GM23338 (cell line): ENCODE data around the gene ZFP90. TPM values are rescaled to one million over a fixed set of nuclear protein-coding genes. Genes with fewer than 3 reads are reported as not detected.

Experiments used
- ATAC-seq: fragments of 200-7000 bp; cut with Tn5 transposase; 3 replicates; pipeline ENCODE4 v1.9.1; 2020
- DNase-seq: peaks from one replicate; pipeline ENCODE4 v3.0.0-alpha.2; 2015; ENCODE audit warnings: low spot score
- H2AFZ ChIP-seq: fragments of 200-600 bp; sonication (generic); 2 replicates; pipeline ENCODE4 v1.8.0; 2016; ENCODE audit warnings: antibody characterized with exemption, mild to moderate bottlenecking, moderate library complexity
- H3F3A ChIP-seq: fragments of 200-600 bp; sonication (generic); replicated peaks from 2 replicates; pipeline ENCODE4 v1.8.0; 2017; ENCODE audit warnings: antibody characterized with exemption, mixed run types, low read depth
- H3K27ac ChIP-seq: fragments of 200-600 bp; sonication (generic); 2 replicates; pipeline ENCODE4 v1.6.1; 2016; ENCODE audit warnings: low read depth
- H3K27me3 ChIP-seq: fragments of 200-600 bp; sonication (generic); 2 replicates; pipeline ENCODE4 v1.8.0; 2016; ENCODE audit warnings: mild to moderate bottlenecking, mixed run types, moderate library complexity; ENCODE audit not compliant: insufficient read depth
- H3K36me3 ChIP-seq: fragments of 200-600 bp; sonication (generic); 2 replicates; pipeline ENCODE4 v1.8.0; 2016; ENCODE audit warnings: mild to moderate bottlenecking; ENCODE audit not compliant: insufficient read depth
- H3K4me1 ChIP-seq: fragments of 200-600 bp; sonication (generic); 2 replicates; pipeline ENCODE4 v1.8.0; 2016; ENCODE audit warnings: mild to moderate bottlenecking, moderate library complexity; ENCODE audit not compliant: insufficient read depth
- H3K4me2 ChIP-seq: fragments of 200-600 bp; sonication (generic); 2 replicates; pipeline ENCODE4 v1.7.1; 2017; ENCODE audit warnings: mixed run types
- H3K4me3 ChIP-seq: fragments of 200-600 bp; sonication (generic); 2 replicates; pipeline ENCODE4 v1.6.1; 2016; ENCODE audit warnings: mixed run types
- H3K79me2 ChIP-seq: fragments of 200-600 bp; sonication (generic); replicated peaks from 2 replicates; pipeline ENCODE4 v1.8.0; 2017; ENCODE audit warnings: mild to moderate bottlenecking; ENCODE audit not compliant: insufficient read depth
- H3K9me2 ChIP-seq: fragments of 200-600 bp; sonication (generic); 2 replicates; pipeline ENCODE4 v1.8.0; 2017; ENCODE audit not compliant: insufficient read depth
- H4K20me1 ChIP-seq: fragments of 200-600 bp; sonication (generic); replicated peaks from 2 replicates; pipeline ENCODE4 v1.8.0; 2017; ENCODE audit warnings: mild to moderate bottlenecking; ENCODE audit not compliant: insufficient read depth
- H3K27ac Mint-ChIP-seq: 2 replicates; pipeline ENCODE4 v1.8.0; 2020; ENCODE audit warnings: inconsistent platforms, mild to moderate bottlenecking, moderate library complexity, mixed read lengths
- H3K27me3 Mint-ChIP-seq: 3 replicates; pipeline ENCODE4 v1.8.0; 2022; ENCODE audit warnings: low read depth, mild to moderate bottlenecking, moderate library complexity, mixed read lengths, inconsistent platforms; ENCODE audit not compliant: insufficient read depth, poor library complexity
- H3K36me3 Mint-ChIP-seq: 3 replicates; pipeline ENCODE4 v1.8.0; 2021; ENCODE audit warnings: low read depth, mild to moderate bottlenecking, inconsistent platforms, moderate library complexity, mixed read lengths
- H3K4me1 Mint-ChIP-seq: 3 replicates; pipeline ENCODE4 v1.8.0; 2020; ENCODE audit warnings: mild to moderate bottlenecking, inconsistent platforms, mixed read lengths
- H3K4me3 Mint-ChIP-seq: 3 replicates; pipeline ENCODE4 v1.8.0; 2021; ENCODE audit warnings: moderate library complexity, mild to moderate bottlenecking, inconsistent platforms, mixed read lengths
- H3K9me3 Mint-ChIP-seq: 3 replicates; pipeline ENCODE4 v1.8.0; 2020; ENCODE audit warnings: moderate library complexity, mild to moderate bottlenecking, inconsistent platforms, mixed read lengths
- CREB1 ChIP-seq: fragments of 250-450 bp; sonication (Bioruptor Pico); IDR thresholded peaks from 2 replicates; pipeline ENCODE4 v1.5.0; 2020; ENCODE audit warnings: low read depth, mild to moderate bottlenecking, moderate library complexity
- JUNB ChIP-seq: IDR thresholded peaks from one replicate; pipeline ENCODE4 v1.6.1; 2016; ENCODE audit warnings: antibody characterized with exemption; ENCODE audit not compliant: unreplicated experiment
- POLR2AphosphoS5 ChIP-seq: IDR thresholded peaks from 2 replicates; pipeline ENCODE4 v1.6.1; 2016; ENCODE audit warnings: antibody characterized with exemption, low read depth
- REST ChIP-seq: IDR thresholded peaks from one replicate; pipeline ENCODE4 v1.6.1; 2018; ENCODE audit warnings: antibody characterized with exemption; ENCODE audit not compliant: unreplicated experiment
- ZNF114 ChIP-seq: fragments of 250-450 bp; sonication (Bioruptor Pico); IDR thresholded peaks from 2 replicates; pipeline ENCODE4 v1.5.0; 2020; ENCODE audit warnings: mild to moderate bottlenecking, moderate library complexity
- ZNF331 ChIP-seq: fragments of 250-450 bp; sonication (Bioruptor Pico); IDR thresholded peaks from 2 replicates; pipeline ENCODE4 v1.5.0; 2020; ENCODE audit warnings: low read depth, mild to moderate bottlenecking, moderate library complexity
- polyA plus RNA-seq: library from polyadenylated mRNA; unstranded; fragments of >200 nt; fragmentation: Nextera tagmentation; extraction: Ambion mirVana; gene quantifications from 2 replicates; pipeline ENCODE4 v1.2.1, GENCODE V29; 2016
- total RNA-seq: library from RNA; depleted of rRNA; stranded (reverse); fragments of >200 nt; shearing (Covaris generic); gene quantifications from 2 replicates; pipeline ENCODE4 v1.2.3, GENCODE V29; 2014
- TF ChIP-seq, protein P1 (sequence below), 2 experiments: fragments of 200-600 bp in 1 of 2; sonication (generic) in 1 of 2; conservative IDR thresholded peaks; 2 replicates each; pipeline versions ENCODE4 v1.5.1 to v1.6.1; 2016 to 2017; ENCODE audit warnings: antibody characterized with exemption in 2 of 2, low read depth in 2 of 2, mild to moderate bottlenecking in 2 of 2, moderate library complexity in 1 of 2
- TF ChIP-seq, protein P2 (sequence below): IDR thresholded peaks from 2 replicates; pipeline ENCODE4 v1.6.1; 2016; ENCODE audit warnings: antibody characterized with exemption

Gene ZFP90
- total and polyA plus RNA-seq, 2 experiments from 2014 or later, result 12.8 to 14.6 TPM

DNA sequence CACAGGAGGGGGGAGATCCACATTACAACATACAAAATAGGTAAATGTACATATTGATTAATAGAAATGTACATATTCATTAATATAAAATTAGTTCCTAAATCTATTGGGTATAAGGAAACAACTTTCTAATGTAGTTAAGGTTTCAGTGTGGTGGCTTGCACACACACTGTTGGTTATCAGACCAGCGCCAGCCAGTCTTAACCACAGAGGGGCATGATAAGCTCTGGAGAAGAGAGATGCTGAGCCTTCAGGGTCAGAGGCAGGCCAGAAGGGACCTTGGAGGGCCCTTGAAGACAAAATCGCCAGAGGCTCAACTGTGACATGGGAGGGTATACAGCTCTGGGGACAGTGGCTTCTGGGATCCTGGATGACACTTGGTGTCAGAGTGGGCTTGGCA, 10.9 kb upstream of the ZFP90 start:
- no peak overlapping the region for H3K4me3 Mint-ChIP-seq

More for the DNA sequence above, 10.9 kb upstream of the ZFP90 start:
- DNase-seq (no peak), ATAC-seq (no peak)
- Histone ChIP-seq H3K9me2 (no peaks in the 10 kb centered on the region), H3K4me3 (no peak overlapping the region), H3K4me2 (no peak overlapping the region), H4K20me1 (no peaks in the 10 kb centered on the region), H2AFZ (no peak overlapping the region), H3F3A (0 out of 2 replicates have a peak, but pooled peaks cover 2% of the 10 kb centered on the region), H3K27ac (no peak overlapping the region), H3K27me3 (peaks cover 23% of the 10 kb centered on the region), H3K36me3 (no peaks in the 10 kb centered on the region), H3K79me2 (no peaks in the 10 kb centered on the region), H3K4me1 (peaks cover 17% of the 10 kb centered on the region)
- TF ChIP-seq JUNB (no peak), ZNF114 (CRISPR knock-in tag) (no peak), CREB1 (CRISPR knock-in tag) (no peak), POLR2AphosphoS5 (no peak), REST (no peak), ZNF331 (CRISPR knock-in tag) (no peak)
- TF ChIP-seq, protein P1, sequence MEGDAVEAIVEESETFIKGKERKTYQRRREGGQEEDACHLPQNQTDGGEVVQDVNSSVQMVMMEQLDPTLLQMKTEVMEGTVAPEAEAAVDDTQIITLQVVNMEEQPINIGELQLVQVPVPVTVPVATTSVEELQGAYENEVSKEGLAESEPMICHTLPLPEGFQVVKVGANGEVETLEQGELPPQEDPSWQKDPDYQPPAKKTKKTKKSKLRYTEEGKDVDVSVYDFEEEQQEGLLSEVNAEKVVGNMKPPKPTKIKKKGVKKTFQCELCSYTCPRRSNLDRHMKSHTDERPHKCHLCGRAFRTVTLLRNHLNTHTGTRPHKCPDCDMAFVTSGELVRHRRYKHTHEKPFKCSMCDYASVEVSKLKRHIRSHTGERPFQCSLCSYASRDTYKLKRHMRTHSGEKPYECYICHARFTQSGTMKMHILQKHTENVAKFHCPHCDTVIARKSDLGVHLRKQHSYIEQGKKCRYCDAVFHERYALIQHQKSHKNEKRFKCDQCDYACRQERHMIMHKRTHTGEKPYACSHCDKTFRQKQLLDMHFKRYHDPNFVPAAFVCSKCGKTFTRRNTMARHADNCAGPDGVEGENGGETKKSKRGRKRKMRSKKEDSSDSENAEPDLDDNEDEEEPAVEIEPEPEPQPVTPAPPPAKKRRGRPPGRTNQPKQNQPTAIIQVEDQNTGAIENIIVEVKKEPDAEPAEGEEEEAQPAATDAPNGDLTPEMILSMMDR (conservative IDR thresholded peaks at IDR 0.05; ENCODE audit: low read depth in 2 of 2), result no peak
- TF ChIP-seq, protein P2, sequence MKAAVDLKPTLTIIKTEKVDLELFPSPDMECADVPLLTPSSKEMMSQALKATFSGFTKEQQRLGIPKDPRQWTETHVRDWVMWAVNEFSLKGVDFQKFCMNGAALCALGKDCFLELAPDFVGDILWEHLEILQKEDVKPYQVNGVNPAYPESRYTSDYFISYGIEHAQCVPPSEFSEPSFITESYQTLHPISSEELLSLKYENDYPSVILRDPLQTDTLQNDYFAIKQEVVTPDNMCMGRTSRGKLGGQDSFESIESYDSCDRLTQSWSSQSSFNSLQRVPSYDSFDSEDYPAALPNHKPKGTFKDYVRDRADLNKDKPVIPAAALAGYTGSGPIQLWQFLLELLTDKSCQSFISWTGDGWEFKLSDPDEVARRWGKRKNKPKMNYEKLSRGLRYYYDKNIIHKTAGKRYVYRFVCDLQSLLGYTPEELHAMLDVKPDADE, result no peak
- no peak overlapping the region for H3K27ac Mint-ChIP-seq
- H3K9me3 Mint-ChIP-seq, result peaks cover 20% of the 10 kb centered on the region
- H3K4me1 Mint-ChIP-seq, result peaks cover 13% of the 10 kb centered on the region
- peaks cover 33% of the 10 kb centered on the region for H3K27me3 Mint-ChIP-seq
- H3K36me3 Mint-ChIP-seq, result peaks cover 17% of the 10 kb centered on the region
